OCI-LY7 (cell line): Measurements from ENCODE around the gene SPTBN4. TPM values are rescaled to one million over a fixed set of nuclear protein-coding genes. Genes with fewer than 3 reads are reported as not detected.

Experiments used
- BruUV-seq: library from RNA; stranded (reverse); fragments of 400-500 nt; replicated peaks from 2 replicates; lab custom pipeline; 2021; lab: Mats Ljungman, UMichigan
- CTCF ChIA-PET: fragments of 300-600 bp; sonication (Branson Sonifier 250); formaldehyde crosslinking; loops from one replicate; lab custom pipeline; 2022; ENCODE audit warnings: antibody characterized with exemption; ENCODE audit not compliant: unreplicated experiment; lab: Charles Lee
- POLR2A ChIA-PET: fragments of 300-600 bp; sonication (Branson Sonifier 250); formaldehyde crosslinking; loops from one replicate; lab custom pipeline; 2022; ENCODE audit warnings: antibody characterized with exemption; lab: Charles Lee
- DNase-seq: peaks from one replicate; pipeline ENCODE4 v3.0.0-alpha.2; 2015; ENCODE audit warnings: low spot score
- H2AFZ ChIP-seq: fragments of 200-600 bp; sonication (generic), shearing (Covaris generic); 2 replicates; pipeline ENCODE4 v1.6.1; 2014; ENCODE audit warnings: mild to moderate bottlenecking, antibody characterized with exemption, low read length, moderate library complexity
- H3K27ac ChIP-seq: fragments of 200-600 bp; sonication (generic); 2 replicates; pipeline ENCODE4 v1.5.1; 2014; ENCODE audit warnings: mixed run types, low read depth, mild to moderate bottlenecking, moderate library complexity, low read length, inconsistent platforms; ENCODE audit not compliant: poor library complexity, severe bottlenecking
- H3K36me3 ChIP-seq: fragments of 200-600 bp; sonication (generic); 2 replicates; pipeline ENCODE4 v1.6.1; 2014; ENCODE audit warnings: mild to moderate bottlenecking, antibody characterized with exemption, low read length, moderate library complexity, mixed read lengths; ENCODE audit not compliant: insufficient read depth
- H3K4me1 ChIP-seq: fragments of 200-600 bp; sonication (generic); 2 replicates; pipeline ENCODE4 v1.5.1; 2014; ENCODE audit warnings: mild to moderate bottlenecking, low read length; ENCODE audit not compliant: insufficient read depth, poor library complexity, severe bottlenecking
- H3K4me2 ChIP-seq: fragments of 200-600 bp; sonication (generic); 2 replicates; pipeline ENCODE4 v1.6.1; 2014; ENCODE audit warnings: mild to moderate bottlenecking, low read length
- H3K4me3 ChIP-seq: fragments of 200-600 bp; sonication (generic); 2 replicates; pipeline ENCODE4 v1.5.1; 2014; ENCODE audit warnings: mild to moderate bottlenecking, low read depth, low read length; ENCODE audit not compliant: poor library complexity, severe bottlenecking
- H3K79me2 ChIP-seq: fragments of 200-600 bp; sonication (generic); 2 replicates; pipeline ENCODE4 v1.6.1; 2016; ENCODE audit warnings: low read depth, mild to moderate bottlenecking, low read length, moderate library complexity, mixed read lengths; ENCODE audit not compliant: insufficient read depth
- H3K9me2 ChIP-seq: fragments of 200-600 bp; sonication (generic); 2 replicates; pipeline ENCODE4 v1.6.1; 2016; ENCODE audit warnings: mild to moderate bottlenecking, low read length, mixed read lengths; ENCODE audit not compliant: insufficient read depth
- H3K9me3 ChIP-seq: fragments of 200-600 bp; sonication (generic); 2 replicates; pipeline ENCODE4 v1.6.1; 2014; ENCODE audit warnings: mild to moderate bottlenecking, mixed run types, low read length, mixed read lengths
- H4K20me1 ChIP-seq: fragments of 200-600 bp; sonication (generic); 2 replicates; pipeline ENCODE4 v1.6.1; 2014; ENCODE audit warnings: mild to moderate bottlenecking, antibody characterized with exemption, low read length, moderate library complexity, mixed read lengths; ENCODE audit not compliant: insufficient read depth
- EZH2phosphoT487 ChIP-seq: fragments of 200-600 bp; sonication (generic); IDR thresholded peaks from 2 replicates; pipeline ENCODE4 v1.6.1; 2018; ENCODE audit warnings: low read depth, borderline replicate concordance, mild to moderate bottlenecking, mixed run types, antibody characterized with exemption, low read length, moderate library complexity, mixed read lengths
- intact Hi-C: fragments of 100-400 bp; cut with micrococcal nuclease; formaldehyde crosslinking; loops from one replicate; pipeline ENCODE4 v1.10.0; 2022; ENCODE audit not compliant: unreplicated experiment
- total RNA-seq, 2 experiments: library from RNA; depleted of rRNA in 1 of 2; stranded (reverse); fragments of >200 nt in 1 of 2; shearing (Covaris generic) in 1 of 2; gene quantifications; 2 replicates each; pipeline ENCODE4 v1.2.3, GENCODE V29; 2014 to 2022
- TF ChIP-seq, protein P1 (sequence below): fragments of 200-600 bp; sonication (generic); conservative IDR thresholded peaks from 2 replicates; pipeline ENCODE4 v1.5.1; 2014; ENCODE audit warnings: mild to moderate bottlenecking, antibody characterized with exemption, low read length, moderate library complexity, mixed read lengths

Gene SPTBN4
- total RNA-seq, 2 experiments from 2014 or later = 4.1 to 6.3 TPM

GRCh38 chr19:40612831-40613689, 146.3 kb downstream of the SPTBN4 start:
- Histone ChIP-seq H3K9me2 (no peaks in the 10 kb centered on the region), H3K4me3 (peak overlapping the region; percentile 79), H2AFZ (peak overlapping the region; percentile 74), H3K9me3 (no peaks in the 10 kb centered on the region), H3K79me2 (no peaks in the 10 kb centered on the region), H3K4me2 (peak overlapping the region; percentile 96), H3K27ac (peak overlapping the region; percentile 70), H4K20me1 (no peaks in the 10 kb centered on the region), H3K4me1 (peaks cover 38% of the 10 kb centered on the region), H3K36me3 (no peaks in the 10 kb centered on the region)
- intact Hi-C loops = no loop called here
- peak; percentile 87 for DNase-seq
- POLR2A ChIA-PET = interaction anchor here (0.5 to 1.0 kb wide), 2 partner anchors 9 to 1591 kb away, joined by 3 to 5 read pairs; no protein-coding TSS in a partner anchor
- BruUV-seq = no TSS peak
- TF ChIP-seq, protein P1, sequence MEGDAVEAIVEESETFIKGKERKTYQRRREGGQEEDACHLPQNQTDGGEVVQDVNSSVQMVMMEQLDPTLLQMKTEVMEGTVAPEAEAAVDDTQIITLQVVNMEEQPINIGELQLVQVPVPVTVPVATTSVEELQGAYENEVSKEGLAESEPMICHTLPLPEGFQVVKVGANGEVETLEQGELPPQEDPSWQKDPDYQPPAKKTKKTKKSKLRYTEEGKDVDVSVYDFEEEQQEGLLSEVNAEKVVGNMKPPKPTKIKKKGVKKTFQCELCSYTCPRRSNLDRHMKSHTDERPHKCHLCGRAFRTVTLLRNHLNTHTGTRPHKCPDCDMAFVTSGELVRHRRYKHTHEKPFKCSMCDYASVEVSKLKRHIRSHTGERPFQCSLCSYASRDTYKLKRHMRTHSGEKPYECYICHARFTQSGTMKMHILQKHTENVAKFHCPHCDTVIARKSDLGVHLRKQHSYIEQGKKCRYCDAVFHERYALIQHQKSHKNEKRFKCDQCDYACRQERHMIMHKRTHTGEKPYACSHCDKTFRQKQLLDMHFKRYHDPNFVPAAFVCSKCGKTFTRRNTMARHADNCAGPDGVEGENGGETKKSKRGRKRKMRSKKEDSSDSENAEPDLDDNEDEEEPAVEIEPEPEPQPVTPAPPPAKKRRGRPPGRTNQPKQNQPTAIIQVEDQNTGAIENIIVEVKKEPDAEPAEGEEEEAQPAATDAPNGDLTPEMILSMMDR = no peak
- TF ChIP-seq EZH2phosphoT487 = no peak
- CTCF ChIA-PET = no interaction called here

DNA sequence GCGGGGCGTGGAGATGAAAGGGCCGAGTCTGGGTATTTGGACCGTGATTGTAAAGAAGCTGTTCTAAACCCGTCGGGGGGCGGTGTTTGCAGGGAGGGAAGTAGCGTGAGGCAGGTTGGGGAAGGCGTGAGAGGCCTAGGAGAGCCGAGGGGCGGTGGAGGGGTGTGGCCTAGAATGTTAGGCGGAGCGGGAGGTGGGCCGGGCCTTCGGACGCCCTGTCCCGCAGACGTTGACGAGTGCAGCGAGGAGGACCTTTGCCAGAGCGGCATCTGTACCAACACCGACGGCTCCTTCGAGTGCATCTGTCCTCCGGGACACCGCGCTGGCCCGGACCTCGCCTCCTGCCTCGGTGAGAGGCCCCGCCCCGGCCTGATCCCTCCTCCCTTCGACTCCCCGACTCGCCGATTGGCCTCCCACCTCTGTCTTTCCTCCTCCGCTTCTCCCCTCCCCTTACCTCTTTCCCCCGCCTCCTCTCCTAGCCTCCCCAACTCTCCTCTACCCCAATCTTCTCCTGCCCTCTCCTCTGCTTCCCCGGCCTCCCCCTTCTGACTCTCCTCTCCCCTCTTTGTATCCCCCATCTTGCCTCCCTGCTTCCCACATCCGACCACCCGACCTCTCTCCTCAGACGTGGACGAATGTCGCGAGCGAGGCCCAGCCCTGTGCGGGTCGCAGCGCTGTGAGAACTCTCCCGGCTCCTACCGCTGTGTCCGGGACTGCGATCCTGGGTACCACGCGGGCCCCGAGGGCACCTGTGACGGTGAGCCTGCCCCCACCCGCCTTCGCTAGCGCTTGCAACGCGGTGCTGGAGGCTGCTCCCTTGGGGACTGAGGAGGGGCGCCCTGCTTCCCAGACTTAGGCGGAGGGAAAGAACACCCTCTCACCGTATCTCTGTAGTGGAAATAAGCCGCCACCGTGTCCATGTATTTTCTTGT, 147.2 kb downstream of the SPTBN4 start:
- DNase-seq = peak; percentile 91
- ChIA-PET POLR2A (interaction anchor here (1.0 kb wide), 1 partner anchor 10 kb away, joined by 5 read pairs; no protein-coding TSS in a partner anchor), CTCF (no interaction called here)
- no peak for TF ChIP-seq EZH2phosphoT487
- TF ChIP-seq, protein P1 = no peak
- H4K20me1 ChIP-seq = no peaks in the 10 kb centered on the region
- H3K36me3 ChIP-seq = no peaks in the 10 kb centered on the region
- intact Hi-C loops = no loop called here
- peak overlapping the region; percentile 74 for H2AFZ ChIP-seq
- peak overlapping the region; percentile 79 for H3K4me3 ChIP-seq
- peaks cover 35% of the 10 kb centered on the region for H3K4me1 ChIP-seq
- H3K9me2 ChIP-seq = no peaks in the 10 kb centered on the region
- TSS peak; percentile 34 for BruUV-seq
- peak overlapping the region; percentile 96 for H3K4me2 ChIP-seq
- H3K79me2 ChIP-seq = no peaks in the 10 kb centered on the region
- H3K9me3 ChIP-seq = no peaks in the 10 kb centered on the region
- peak overlapping the region; percentile 70 for H3K27ac ChIP-seq
